NCI-H2196 (cell line): ENCODE measurements around the gene C3orf70.

Experiments used
- DNase-seq: peaks from one replicate; lab custom pipeline; 2025; ENCODE audit not compliant: unreplicated experiment; lab: John Stamatoyannopoulos, UW

The C3orf70 gene

DNA sequence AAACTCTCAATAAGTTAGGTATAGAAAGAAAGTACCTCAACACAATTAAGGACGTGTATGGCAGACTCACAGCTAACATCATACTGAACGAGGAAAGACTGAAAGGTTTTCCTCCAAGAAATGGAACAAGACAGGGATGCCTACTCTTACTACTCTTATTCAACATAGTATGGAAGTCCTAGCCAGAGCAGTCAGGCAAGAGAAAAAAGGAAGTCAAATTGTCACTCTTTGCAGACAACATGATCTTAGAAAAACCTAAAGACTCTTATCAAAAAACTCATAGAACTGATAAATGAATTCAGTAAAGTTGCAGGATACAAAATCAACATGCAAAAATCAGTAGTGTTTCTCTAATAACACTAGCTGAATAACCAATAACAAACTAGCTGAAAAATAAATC lies 96.0 kb downstream of the C3orf70 start:
- no peak for DNase-seq

GRCh38 chr3:185052631-185053030 lies 100.2 kb downstream of the C3orf70 start:
- DNase-seq: no peak

- no peak for DNase-seq
These were observed 101.1 kb downstream of the C3orf70 start for GRCh38 chr3:185051801-185052200.

DNA sequence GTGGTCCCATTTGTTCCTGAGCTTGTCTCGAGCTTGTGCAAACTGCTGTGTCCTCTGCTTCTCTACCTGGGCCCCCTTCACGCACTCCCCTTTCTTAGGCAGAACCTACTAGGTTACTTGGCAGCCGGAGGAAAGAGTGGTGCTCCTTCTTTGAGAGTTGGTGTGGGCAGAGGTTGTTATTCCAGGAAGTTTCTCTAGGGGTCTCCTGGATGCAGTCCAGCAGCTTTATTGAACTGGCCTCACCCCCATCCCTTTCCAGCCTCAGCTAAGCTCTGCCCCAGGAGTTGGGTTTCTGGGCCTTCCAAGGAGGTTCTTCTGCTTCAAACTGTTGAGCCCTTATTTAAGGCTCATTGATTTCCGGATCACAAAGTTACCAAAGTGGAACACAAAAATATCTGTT lies 103.2 kb downstream of the C3orf70 start:
- no peak for DNase-seq

GRCh38 chr3:185046603-185047002 lies 106.3 kb downstream of the C3orf70 start:
- DNase-seq: no peak

DNA sequence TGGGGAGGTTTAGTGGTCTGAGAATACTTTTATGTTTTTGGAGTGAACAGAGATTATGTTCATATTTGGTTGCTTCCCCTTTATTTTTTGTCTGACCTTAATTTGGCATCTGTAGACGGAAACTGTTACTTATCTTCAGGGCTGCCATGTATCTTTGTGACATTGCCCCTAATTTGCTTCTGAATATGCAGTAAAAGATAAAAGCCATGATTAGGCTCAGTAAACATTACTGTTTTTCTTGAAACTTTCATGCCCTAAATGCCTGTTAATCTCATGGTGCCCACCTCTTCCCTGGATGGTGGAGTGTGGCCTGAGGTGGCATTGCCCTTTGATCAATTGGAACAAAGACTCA lies 106.7 kb downstream of the C3orf70 start:
- no peak for DNase-seq

DNA sequence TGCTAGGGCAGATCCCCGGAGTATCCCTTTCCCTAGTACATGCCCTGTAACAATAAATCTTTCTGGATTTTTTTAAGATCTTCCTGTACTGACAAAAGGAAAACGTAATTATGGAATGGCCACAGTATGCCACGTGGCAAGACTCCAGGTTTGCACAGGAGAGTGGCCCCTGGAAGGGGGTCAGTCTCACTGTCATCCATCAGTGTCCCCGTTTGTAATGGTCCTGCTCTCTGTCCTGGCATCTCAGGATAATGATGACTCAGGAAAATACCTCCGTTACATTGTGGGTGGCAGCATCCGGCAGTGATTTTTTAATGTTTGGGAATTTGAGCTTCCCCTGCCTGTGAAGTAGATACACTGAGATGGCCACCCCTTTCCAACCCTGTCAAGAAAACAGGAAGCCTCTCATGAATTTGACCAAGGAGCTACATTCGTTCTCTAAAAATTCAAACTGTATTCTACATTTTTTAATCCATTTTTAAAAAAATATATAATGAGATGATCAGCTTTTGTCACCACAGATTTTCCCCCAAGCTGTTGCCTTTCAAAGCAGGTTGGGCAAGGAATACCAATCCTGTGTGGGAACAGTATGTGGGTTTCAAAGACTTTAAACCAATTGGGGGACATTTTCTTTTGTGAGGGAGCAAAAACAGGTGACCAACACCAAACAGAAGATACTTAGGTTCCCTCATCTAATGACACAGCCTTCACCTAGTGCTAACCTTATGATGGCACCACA lies 110.4 kb downstream of the C3orf70 start:
- DNase-seq: no peak

DNA sequence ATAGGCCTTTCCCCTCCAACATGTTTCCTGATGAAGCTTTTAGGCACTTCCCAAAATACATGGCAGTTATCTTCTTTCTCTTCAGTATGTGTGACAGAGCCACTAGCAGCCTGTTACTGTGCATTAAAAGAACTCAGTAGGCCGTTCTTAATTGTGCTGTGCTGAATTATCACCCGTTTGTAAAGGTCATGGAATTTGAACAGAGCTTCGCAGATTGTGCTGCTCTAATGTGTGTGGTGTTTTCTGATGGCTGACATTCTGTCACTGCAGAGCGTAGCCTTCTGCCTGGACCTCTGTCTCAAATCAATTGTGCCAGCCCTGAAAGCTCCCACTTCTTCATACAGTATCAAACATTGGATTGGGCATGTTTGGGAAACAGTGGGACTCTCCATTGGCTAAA lies 111.3 kb downstream of the C3orf70 start:
- no peak for DNase-seq

GRCh38 chr3:185040425-185040824 lies 112.4 kb downstream of the C3orf70 start:
- DNase-seq: no peak

GRCh38 chr3:185037801-185038200 lies 115.1 kb downstream of the C3orf70 start:
- no peak for DNase-seq

DNA sequence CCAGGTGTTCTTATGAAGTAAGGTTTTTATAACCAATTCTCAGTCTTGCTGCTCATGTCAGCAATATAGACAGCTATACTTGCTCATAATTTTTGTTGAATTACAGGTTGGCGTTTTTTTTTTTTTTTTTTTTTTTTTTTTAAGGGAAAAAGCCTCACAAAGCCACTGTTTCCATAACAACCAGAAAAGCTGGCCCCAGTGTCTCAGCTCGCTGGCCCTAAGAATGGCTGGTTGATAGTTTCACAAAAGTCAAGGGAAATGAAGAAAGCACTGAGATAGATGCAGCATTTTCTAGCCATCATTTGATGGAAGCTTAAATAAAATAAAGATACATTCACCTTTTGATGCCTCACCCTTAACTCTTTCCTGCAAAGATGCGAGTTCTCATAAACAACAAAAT lies 121.9 kb downstream of the C3orf70 start:
- DNase-seq: no peak

DNA sequence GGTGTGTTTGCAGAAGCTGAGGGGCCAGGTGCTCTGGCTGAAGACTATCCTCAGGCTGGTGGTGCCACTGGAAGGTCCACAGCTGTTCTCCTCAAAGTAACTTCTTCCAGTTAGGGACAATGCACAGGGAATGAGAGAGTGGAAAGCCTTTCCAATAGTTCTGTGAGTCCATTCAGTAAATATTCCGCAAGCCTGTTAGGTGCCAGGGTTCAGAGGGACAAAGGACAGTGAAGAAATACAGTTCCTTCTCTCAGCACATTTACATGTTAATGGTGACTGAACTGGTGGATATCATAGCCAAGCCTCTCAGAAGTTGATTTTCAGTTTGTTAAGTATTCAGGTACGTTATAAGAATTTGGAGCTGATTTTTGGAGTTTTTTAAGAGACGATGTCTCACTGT lies 122.5 kb downstream of the C3orf70 start:
- DNase-seq: no peak

DNA sequence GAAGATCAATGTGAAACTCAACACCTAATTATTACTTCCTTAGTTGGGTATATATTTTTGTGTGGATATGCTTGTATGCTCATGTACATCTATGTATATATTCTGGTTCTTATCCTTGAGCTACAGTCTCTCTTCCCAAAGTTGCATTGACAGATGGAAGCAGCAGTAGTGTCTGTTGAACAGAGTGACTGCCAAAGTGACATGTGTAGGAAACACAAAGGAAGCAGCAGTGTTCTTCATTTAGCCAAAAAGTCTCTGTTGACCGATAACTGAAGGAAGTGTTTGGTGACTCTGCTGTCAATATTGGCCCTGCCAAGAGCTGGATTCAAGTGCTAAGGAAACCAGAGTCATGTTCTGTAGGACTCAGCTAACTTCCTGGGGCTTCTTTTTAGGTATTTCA lies 123.8 kb downstream of the C3orf70 start:
- DNase-seq: no peak

GRCh38 chr3:185028121-185028520 lies 124.7 kb downstream of the C3orf70 start:
- no peak for DNase-seq
